Right lobe of liver (tissue), 4 donors: ENCODE data around the gene TACR1.

Source experiments
- CTCF ChIP-seq, 4 donors: fragments of 200-600 bp in 3 of 4; fragments of 450-650 bp in 1 of 4; IDR thresholded peaks; one replicate each; pipeline versions ENCODE4 v1.5.1 to v1.8.0; 2016 to 2022; ENCODE audit warnings: antibody characterized with exemption in 4 of 4, mild to moderate bottlenecking in 2 of 4
- POLR2A ChIP-seq: fragments of 450-650 bp; IDR thresholded peaks from one replicate; pipeline ENCODE4 v1.6.1; 2017; ENCODE audit warnings: antibody characterized with exemption, mild to moderate bottlenecking
- donor health status: DM: no; HTN: no; CAD: no.
- donor health status: DM: no; HTN: no; CAD: no.
- donor health status: DM: no; HTN: yes; CAD: no.

DNA sequence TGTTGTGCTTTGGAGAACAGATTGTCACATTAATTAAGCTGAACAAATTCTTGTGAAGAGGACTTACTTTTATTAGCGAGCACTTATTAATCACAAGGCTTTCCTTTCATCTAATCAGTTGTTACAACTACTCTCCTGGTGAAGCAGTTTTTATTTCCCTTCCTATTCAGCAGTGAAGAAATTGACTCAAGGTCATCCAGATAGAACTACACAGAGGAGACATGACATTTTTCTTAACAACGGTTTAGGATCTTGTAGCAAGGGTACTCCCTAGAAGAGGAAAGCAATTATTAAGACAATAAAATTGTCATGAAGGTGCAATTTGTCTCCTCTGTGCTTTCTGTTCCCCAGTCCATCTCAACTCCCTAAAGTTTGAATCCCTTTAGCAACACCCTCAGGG, 179.5 kb downstream of the TACR1 start:
- TF ChIP-seq CTCF (IDR thresholded peaks at IDR 0.05) (no peak), POLR2A (no peak)
